SU-DHL-6 (cell line): ENCODE results near the gene GIGYF2.

Experiments used
- H2AFZ ChIP-seq: fragments of 200-600 bp; sonication (generic); 2 replicates; pipeline ENCODE4 v1.6.1; 2014; ENCODE audit warnings: low read depth, mild to moderate bottlenecking, moderate library complexity, mixed read lengths, antibody characterized with exemption, low read length; ENCODE audit not compliant: severe bottlenecking
- H3F3A ChIP-seq: fragments of 200-600 bp; shearing (Covaris generic); 2 replicates; pipeline ENCODE4 v1.6.0; 2016; ENCODE audit warnings: antibody characterized with exemption, mild to moderate bottlenecking; ENCODE audit not compliant: insufficient read depth
- H3K27ac ChIP-seq: fragments of 200-600 bp; sonication (generic); 2 replicates; pipeline ENCODE4 v1.5.1; 2016; ENCODE audit warnings: low read depth, mild to moderate bottlenecking, low read length, moderate library complexity, mixed read lengths
- H3K27me3 ChIP-seq: fragments of 200-600 bp; sonication (generic), shearing (Covaris generic); 2 replicates; pipeline ENCODE4 v1.6.0; 2014; ENCODE audit warnings: mild to moderate bottlenecking, low read length
- H3K36me3 ChIP-seq: fragments of 200-600 bp; sonication (generic); 2 replicates; pipeline ENCODE4 v1.6.1; 2014; ENCODE audit warnings: mild to moderate bottlenecking, low read length, mixed read lengths
- H3K4me2 ChIP-seq: fragments of 300-600, 200-600 bp; shearing (Covaris generic), sonication (generic); 2 replicates; pipeline ENCODE4 v1.6.0; 2014; ENCODE audit warnings: low read length, low read depth, mild to moderate bottlenecking; ENCODE audit not compliant: poor library complexity, severe bottlenecking
- H3K4me3 ChIP-seq: fragments of 200-600 bp; sonication (generic); 2 replicates; pipeline ENCODE4 v1.5.1; 2014; ENCODE audit warnings: antibody characterized with exemption, low read length, mild to moderate bottlenecking, mixed read lengths; ENCODE audit not compliant: insufficient read depth, poor library complexity, severe bottlenecking
- H3K79me2 ChIP-seq: fragments of 200-600 bp; sonication (generic); 2 replicates; pipeline ENCODE4 v1.6.1; 2014; ENCODE audit warnings: mild to moderate bottlenecking, low read length, moderate library complexity; ENCODE audit not compliant: insufficient read depth
- H3K9ac ChIP-seq: fragments of 200-600 bp; sonication (generic); 2 replicates; pipeline ENCODE4 v1.7.0; 2014; ENCODE audit warnings: mild to moderate bottlenecking, low read length
- H3K9me2 ChIP-seq: fragments of 200-600 bp; sonication (generic); replicated peaks from 2 replicates; pipeline ENCODE4 v1.6.1; 2014; ENCODE audit warnings: low read length; ENCODE audit not compliant: insufficient read depth
- H3K9me3 ChIP-seq: fragments of 200-600 bp; sonication (generic); 2 replicates; pipeline ENCODE4 v1.6.1; 2014; ENCODE audit warnings: low read length, mixed read lengths; ENCODE audit not compliant: insufficient read depth
- H4K20me1 ChIP-seq: fragments of 200-600 bp; sonication (generic); 2 replicates; pipeline ENCODE4 v1.6.1; 2014; ENCODE audit warnings: low read depth, mild to moderate bottlenecking, antibody characterized with exemption, low read length, moderate library complexity, mixed read lengths
- EZH2phosphoT487 ChIP-seq: fragments of 200-600 bp; sonication (generic), shearing (Covaris generic); conservative IDR thresholded peaks from 2 replicates; pipeline ENCODE4 v1.6.1; 2018; ENCODE audit warnings: mild to moderate bottlenecking, antibody characterized with exemption, low read length, moderate library complexity, mixed read lengths
- TF ChIP-seq, protein P1 (sequence below): fragments of 200-600 bp; sonication (generic); IDR thresholded peaks from one replicate; pipeline ENCODE4 v1.5.1; 2017; ENCODE audit warnings: antibody characterized with exemption, mild to moderate bottlenecking, low read length, moderate library complexity; ENCODE audit not compliant: insufficient read depth, poor library complexity, severe bottlenecking

Gene GIGYF2

GRCh38 chr2:232662486-232663260, 34.5 kb upstream of the GIGYF2 start:
- Histone ChIP-seq H3K36me3 (no peaks in the 10 kb centered on the region), H3K9ac (no peak overlapping the region), H3K4me2 (no peak overlapping the region), H3K79me2 (no peaks in the 10 kb centered on the region), H3K4me3 (no peak overlapping the region), H2AFZ (no peak overlapping the region), H3K27ac (no peak overlapping the region), H3K9me3 (no peaks in the 10 kb centered on the region), H3F3A (no peaks in the 10 kb centered on the region), H3K9me2 (no peaks in the 10 kb centered on the region), H3K27me3 (no peaks in the 10 kb centered on the region), H4K20me1 (no peaks in the 10 kb centered on the region)
- TF ChIP-seq, protein P1, sequence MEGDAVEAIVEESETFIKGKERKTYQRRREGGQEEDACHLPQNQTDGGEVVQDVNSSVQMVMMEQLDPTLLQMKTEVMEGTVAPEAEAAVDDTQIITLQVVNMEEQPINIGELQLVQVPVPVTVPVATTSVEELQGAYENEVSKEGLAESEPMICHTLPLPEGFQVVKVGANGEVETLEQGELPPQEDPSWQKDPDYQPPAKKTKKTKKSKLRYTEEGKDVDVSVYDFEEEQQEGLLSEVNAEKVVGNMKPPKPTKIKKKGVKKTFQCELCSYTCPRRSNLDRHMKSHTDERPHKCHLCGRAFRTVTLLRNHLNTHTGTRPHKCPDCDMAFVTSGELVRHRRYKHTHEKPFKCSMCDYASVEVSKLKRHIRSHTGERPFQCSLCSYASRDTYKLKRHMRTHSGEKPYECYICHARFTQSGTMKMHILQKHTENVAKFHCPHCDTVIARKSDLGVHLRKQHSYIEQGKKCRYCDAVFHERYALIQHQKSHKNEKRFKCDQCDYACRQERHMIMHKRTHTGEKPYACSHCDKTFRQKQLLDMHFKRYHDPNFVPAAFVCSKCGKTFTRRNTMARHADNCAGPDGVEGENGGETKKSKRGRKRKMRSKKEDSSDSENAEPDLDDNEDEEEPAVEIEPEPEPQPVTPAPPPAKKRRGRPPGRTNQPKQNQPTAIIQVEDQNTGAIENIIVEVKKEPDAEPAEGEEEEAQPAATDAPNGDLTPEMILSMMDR: no peak
- TF ChIP-seq EZH2phosphoT487: no peak

- H3F3A ChIP-seq: no peaks in the 10 kb centered on the region
- TF ChIP-seq, protein P1: no peak
- TF ChIP-seq EZH2phosphoT487: no peak
- H2AFZ ChIP-seq: no peak overlapping the region
- H3K27me3 ChIP-seq: no peaks in the 10 kb centered on the region
- no peaks in the 10 kb centered on the region for H3K79me2 ChIP-seq
- no peaks in the 10 kb centered on the region for H3K9me3 ChIP-seq
- no peak overlapping the region for H3K4me3 ChIP-seq
- no peaks in the 10 kb centered on the region for H3K36me3 ChIP-seq
- H4K20me1 ChIP-seq: no peaks in the 10 kb centered on the region
- H3K27ac ChIP-seq: no peak overlapping the region
- no peaks in the 10 kb centered on the region for H3K9me2 ChIP-seq
- no peak overlapping the region for H3K9ac ChIP-seq
- no peak overlapping the region for H3K4me2 ChIP-seq
These were observed 30.9 kb upstream of the GIGYF2 start for GRCh38 chr2:232666051-232666805.

DNA sequence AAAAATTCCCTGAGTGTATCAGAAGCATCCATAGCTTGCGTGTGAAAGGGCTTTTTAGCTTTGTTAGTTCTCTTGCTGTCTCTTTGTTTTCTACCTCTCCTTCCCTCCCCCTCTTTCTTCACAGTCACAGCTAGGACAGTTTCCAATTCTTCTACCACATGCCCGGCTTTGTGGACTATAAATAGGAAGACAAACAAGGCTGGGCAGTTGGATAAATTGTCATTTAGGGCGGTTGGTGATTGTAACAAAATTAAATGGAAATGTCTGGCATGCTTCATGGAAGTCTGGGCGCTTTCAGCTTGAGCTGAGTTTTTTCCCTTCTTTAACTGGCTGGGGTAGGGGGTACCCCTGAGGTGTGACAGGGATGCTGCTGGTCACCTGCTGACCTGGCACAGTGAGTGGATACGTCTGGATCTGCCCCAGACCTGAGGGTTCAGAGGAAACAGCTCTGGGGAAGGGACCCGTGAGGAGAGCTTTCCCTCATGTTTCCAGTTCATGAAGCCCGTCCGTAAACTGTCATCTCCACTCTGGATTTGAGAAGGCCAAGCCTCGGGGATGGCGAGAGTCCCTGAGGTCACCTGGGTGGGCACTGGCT, 29.0 kb upstream of the GIGYF2 start:
- H4K20me1 ChIP-seq: no peaks in the 10 kb centered on the region
- no peak overlapping the region for H3K9ac ChIP-seq
- no peak for TF ChIP-seq EZH2phosphoT487
- TF ChIP-seq, protein P1: no peak
- H3K9me3 ChIP-seq: no peaks in the 10 kb centered on the region
- no peak overlapping the region for H3K27ac ChIP-seq
- no peak overlapping the region for H3K4me2 ChIP-seq
- H3K36me3 ChIP-seq: no peaks in the 10 kb centered on the region
- H3K79me2 ChIP-seq: no peaks in the 10 kb centered on the region
- H3F3A ChIP-seq: no peaks in the 10 kb centered on the region
- H3K9me2 ChIP-seq: no peaks in the 10 kb centered on the region
- H2AFZ ChIP-seq: no peak overlapping the region
- no peaks in the 10 kb centered on the region for H3K27me3 ChIP-seq
- no peak overlapping the region for H3K4me3 ChIP-seq
